SK-N-SH treated with all-trans-retinoic acid at 6 μM for 48 hours (cell line): ENCODE data around the gene SMIM29.

Experiments used
- ARNTL ChIP-seq: fragments of 450-650 bp; formaldehyde crosslinking; IDR thresholded peaks from 2 replicates; pipeline ENCODE4 v1.5.0; 2020; ENCODE audit warnings: low read depth, mild to moderate bottlenecking, moderate library complexity, borderline replicate concordance
- CSRNP3 ChIP-seq: fragments of 250-450 bp; sonication (Bioruptor Pico); IDR thresholded peaks from 2 replicates; pipeline ENCODE4 v1.5.1; 2021; ENCODE audit warnings: mild to moderate bottlenecking, moderate library complexity
- GLIS3 ChIP-seq: fragments of 250-450 bp; sonication (Bioruptor Pico); IDR thresholded peaks from 2 replicates; pipeline ENCODE4 v1.5.0; 2020; ENCODE audit warnings: mild to moderate bottlenecking, moderate library complexity
- RARB ChIP-seq: fragments of 250-450 bp; sonication (Bioruptor Pico); IDR thresholded peaks from 2 replicates; pipeline ENCODE4 v1.8.0; 2021; ENCODE audit warnings: mild to moderate bottlenecking, moderate library complexity
- TOX ChIP-seq: fragments of 250-450 bp; sonication (Bioruptor Pico); IDR thresholded peaks from 2 replicates; pipeline ENCODE4 v1.8.0; 2021; ENCODE audit warnings: mild to moderate bottlenecking, moderate library complexity, borderline replicate concordance
- ZNF70 ChIP-seq: fragments of 450-650 bp; formaldehyde crosslinking; IDR thresholded peaks from 2 replicates; pipeline ENCODE4 v1.5.0; 2020; ENCODE audit warnings: mild to moderate bottlenecking, moderate library complexity
- TF ChIP-seq, protein P1 (sequence below): fragments of 250-450 bp; sonication (Bioruptor Pico); IDR thresholded peaks from 2 replicates; pipeline ENCODE4 v1.8.0; 2020; ENCODE audit warnings: mild to moderate bottlenecking, moderate library complexity, borderline replicate concordance
- TF ChIP-seq, protein P2 (sequence below): fragments of 250-450 bp; sonication (Bioruptor Pico); IDR thresholded peaks from 2 replicates; pipeline ENCODE4 v1.8.0; 2021; ENCODE audit warnings: low read depth, mild to moderate bottlenecking, moderate library complexity, borderline replicate concordance

DNA sequence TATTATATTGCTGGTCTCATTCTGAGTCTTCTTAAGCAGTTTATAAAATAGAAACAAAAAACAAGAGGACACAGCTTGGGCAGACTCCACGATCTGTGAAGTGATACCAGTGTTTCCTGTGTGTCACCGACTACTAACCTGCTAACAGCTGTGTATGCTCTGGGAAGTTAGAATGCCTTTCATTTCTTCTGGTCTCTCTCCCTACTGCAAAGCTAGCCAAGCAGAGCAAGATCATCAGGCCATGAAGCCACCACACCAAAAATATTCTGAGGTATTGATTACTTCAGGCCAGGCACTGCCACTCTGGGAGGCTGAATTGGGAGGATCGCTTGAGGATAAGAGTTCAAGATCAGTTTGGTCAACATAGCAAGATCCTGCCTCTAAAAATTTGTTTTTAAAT lies 46.9 kb upstream of the SMIM29 start:
- TF ChIP-seq, protein P1, sequence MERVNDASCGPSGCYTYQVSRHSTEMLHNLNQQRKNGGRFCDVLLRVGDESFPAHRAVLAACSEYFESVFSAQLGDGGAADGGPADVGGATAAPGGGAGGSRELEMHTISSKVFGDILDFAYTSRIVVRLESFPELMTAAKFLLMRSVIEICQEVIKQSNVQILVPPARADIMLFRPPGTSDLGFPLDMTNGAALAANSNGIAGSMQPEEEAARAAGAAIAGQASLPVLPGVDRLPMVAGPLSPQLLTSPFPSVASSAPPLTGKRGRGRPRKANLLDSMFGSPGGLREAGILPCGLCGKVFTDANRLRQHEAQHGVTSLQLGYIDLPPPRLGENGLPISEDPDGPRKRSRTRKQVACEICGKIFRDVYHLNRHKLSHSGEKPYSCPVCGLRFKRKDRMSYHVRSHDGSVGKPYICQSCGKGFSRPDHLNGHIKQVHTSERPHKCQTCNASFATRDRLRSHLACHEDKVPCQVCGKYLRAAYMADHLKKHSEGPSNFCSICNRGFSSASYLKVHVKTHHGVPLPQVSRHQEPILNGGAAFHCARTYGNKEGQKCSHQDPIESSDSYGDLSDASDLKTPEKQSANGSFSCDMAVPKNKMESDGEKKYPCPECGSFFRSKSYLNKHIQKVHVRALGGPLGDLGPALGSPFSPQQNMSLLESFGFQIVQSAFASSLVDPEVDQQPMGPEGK (CRISPR knock-in tag), result no peak
- no peak for TF ChIP-seq RARB (CRISPR knock-in tag)
- TF ChIP-seq ZNF70 (CRISPR knock-in tag), result no peak
- TF ChIP-seq ARNTL (CRISPR knock-in tag), result no peak
- TF ChIP-seq, protein P2, sequence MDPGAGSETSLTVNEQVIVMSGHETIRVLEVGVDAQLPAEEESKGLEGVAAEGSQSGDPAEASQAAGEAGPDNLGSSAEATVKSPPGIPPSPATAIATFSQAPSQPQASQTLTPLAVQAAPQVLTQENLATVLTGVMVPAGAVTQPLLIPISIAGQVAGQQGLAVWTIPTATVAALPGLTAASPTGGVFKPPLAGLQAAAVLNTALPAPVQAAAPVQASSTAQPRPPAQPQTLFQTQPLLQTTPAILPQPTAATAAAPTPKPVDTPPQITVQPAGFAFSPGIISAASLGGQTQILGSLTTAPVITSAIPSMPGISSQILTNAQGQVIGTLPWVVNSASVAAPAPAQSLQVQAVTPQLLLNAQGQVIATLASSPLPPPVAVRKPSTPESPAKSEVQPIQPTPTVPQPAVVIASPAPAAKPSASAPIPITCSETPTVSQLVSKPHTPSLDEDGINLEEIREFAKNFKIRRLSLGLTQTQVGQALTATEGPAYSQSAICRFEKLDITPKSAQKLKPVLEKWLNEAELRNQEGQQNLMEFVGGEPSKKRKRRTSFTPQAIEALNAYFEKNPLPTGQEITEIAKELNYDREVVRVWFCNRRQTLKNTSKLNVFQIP, result no peak
- no peak for TF ChIP-seq TOX (CRISPR knock-in tag)
- TF ChIP-seq GLIS3, result no peak
- TF ChIP-seq CSRNP3 (CRISPR knock-in tag), result no peak
